ENCODE results near the gene ZNF410. TPM values are rescaled to one million over a fixed set of nuclear protein-coding genes. Genes with fewer than 3 reads are reported as not detected.

ZNF410 gene
- total RNA-seq, 2 experiments from 2014 or later = 54.9 to 56.1 TPM

DNA sequence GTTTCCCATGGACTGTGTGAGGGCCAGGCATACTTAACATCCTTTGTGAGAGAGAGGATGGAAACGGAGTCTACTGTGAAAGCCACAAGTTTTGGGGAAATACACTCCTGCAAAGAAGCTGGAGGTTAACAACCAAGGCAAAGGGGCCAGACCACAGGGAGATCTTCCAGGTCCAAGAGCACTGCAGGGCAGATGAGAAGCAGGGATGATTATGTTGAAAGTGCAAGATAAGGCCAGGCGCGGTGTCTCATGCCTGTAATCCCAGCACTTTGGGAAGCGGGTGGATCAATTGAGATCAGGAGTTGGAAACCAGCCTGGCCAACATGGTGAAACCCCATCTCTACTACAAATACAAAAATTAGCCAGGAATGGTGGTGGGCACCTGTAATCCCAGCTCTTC is 78.6 kb downstream of the ZNF410 start:
- intact Hi-C loops (cut with micrococcal nuclease) = loop anchor here (10.0 kb wide), 1 partner anchor 70 kb away; no protein-coding TSS in a partner anchor
- ATAC-seq (no peak), DNase-seq (no peak)
- TF ChIP-seq, protein P1, sequence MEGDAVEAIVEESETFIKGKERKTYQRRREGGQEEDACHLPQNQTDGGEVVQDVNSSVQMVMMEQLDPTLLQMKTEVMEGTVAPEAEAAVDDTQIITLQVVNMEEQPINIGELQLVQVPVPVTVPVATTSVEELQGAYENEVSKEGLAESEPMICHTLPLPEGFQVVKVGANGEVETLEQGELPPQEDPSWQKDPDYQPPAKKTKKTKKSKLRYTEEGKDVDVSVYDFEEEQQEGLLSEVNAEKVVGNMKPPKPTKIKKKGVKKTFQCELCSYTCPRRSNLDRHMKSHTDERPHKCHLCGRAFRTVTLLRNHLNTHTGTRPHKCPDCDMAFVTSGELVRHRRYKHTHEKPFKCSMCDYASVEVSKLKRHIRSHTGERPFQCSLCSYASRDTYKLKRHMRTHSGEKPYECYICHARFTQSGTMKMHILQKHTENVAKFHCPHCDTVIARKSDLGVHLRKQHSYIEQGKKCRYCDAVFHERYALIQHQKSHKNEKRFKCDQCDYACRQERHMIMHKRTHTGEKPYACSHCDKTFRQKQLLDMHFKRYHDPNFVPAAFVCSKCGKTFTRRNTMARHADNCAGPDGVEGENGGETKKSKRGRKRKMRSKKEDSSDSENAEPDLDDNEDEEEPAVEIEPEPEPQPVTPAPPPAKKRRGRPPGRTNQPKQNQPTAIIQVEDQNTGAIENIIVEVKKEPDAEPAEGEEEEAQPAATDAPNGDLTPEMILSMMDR (IDR thresholded peaks at IDR 0.05) = no peak
- Mint-ChIP-seq H3K4me3 (no peak overlapping the region), H3K4me1 (ENCODE audit: low read depth) (no peaks in the 10 kb centered on the region), H3K27me3 (no peaks in the 10 kb centered on the region), H3K27ac (no peak overlapping the region), H3K9me3 (no peaks in the 10 kb centered on the region), H3K36me3 (ENCODE audit: low read depth) (peaks cover 31% of the 10 kb centered on the region)
- ChIA-PET CTCF (no interaction called here), POLR2A (no interaction called here)

DNA sequence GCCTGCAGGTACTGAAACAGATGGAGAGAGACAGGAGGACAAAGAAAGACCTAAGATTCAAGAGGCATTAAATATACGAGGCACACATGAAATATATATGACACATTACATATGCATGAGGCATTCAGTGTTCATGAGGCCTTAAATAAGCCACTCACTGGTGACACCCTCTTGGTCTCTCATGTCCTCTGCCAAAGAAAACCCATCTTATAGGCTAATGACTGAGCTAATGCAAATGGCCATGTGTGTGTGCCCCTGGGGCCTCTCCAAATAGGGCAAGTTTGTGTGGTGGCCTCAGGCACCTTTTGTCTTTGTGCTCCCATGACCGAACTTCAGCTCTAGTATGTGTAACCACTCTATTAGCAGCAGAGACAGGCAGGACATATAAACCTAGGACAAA is 82.2 kb downstream of the ZNF410 start:
- POLR2A ChIA-PET = no interaction called here
- no peak for ATAC-seq
- no peak for DNase-seq
- TF ChIP-seq, protein P1 (IDR thresholded peaks at IDR 0.05) = no peak
- CTCF ChIA-PET = no interaction called here
- intact Hi-C loops (cut with micrococcal nuclease) = loop anchor here (10.0 kb wide), 1 partner anchor 66 kb away; no protein-coding TSS in a partner anchor
- Mint-ChIP-seq H3K9me3 (no peaks in the 10 kb centered on the region), H3K27ac (no peak overlapping the region), H3K27me3 (no peaks in the 10 kb centered on the region), H3K4me1 (ENCODE audit: low read depth) (no peaks in the 10 kb centered on the region), H3K4me3 (no peak overlapping the region), H3K36me3 (ENCODE audit: low read depth) (peaks cover 16% of the 10 kb centered on the region)

DNA sequence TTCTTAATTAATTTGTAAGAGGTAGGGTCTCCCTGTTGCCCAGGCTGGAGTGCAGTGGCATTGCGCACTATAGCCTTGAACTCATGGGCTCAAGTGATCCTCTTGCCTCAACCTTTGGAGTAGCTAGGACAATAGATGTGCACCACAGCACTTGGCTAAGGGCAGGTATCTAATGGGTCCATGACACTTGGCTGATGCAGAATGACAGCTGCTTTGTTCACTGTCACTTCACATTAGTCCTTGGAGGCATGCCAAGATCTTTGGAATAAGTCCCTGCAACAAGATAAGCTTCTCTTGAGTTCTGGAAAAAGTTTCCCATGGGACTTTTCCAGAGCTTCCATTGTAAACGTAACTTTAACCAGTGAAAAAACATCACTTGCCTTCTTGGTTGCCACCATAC is 86.8 kb downstream of the ZNF410 start:
- POLR2A ChIA-PET = interaction anchor here (0.6 kb wide), 1 partner anchor 11 kb away, joined by 3 read pairs; no protein-coding TSS in a partner anchor
- Mint-ChIP-seq H3K27ac (no peak overlapping the region), H3K9me3 (no peaks in the 10 kb centered on the region), H3K4me1 (ENCODE audit: low read depth) (no peaks in the 10 kb centered on the region), H3K27me3 (no peaks in the 10 kb centered on the region), H3K4me3 (no peak overlapping the region), H3K36me3 (ENCODE audit: low read depth) (peaks cover 13% of the 10 kb centered on the region)
- intact Hi-C loops (cut with micrococcal nuclease) = no loop called here
- no peak for ATAC-seq
- CTCF ChIA-PET = no interaction called here
- TF ChIP-seq, protein P1 (IDR thresholded peaks at IDR 0.05) = no peak
- DNase-seq = no peak

DNA sequence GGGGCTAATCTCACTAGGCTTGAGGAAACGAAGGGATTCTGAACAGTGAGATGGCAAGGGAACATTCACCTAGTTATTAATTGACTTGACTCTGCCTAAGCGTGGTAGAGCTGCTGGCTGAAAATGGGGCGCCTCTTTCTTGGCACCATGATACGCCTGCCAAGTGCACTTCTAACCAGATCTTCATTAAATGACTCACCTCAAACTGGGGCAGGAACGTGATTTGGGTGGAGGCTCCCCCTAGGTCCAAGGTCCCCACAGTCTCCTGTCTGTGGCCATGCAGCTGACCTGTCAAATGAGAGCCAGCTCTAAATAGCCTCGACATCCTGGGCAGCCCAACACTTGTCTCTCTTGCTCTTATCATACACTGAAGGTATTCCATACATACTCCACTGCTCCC is 89.5 kb downstream of the ZNF410 start:
- Mint-ChIP-seq H3K4me1 (ENCODE audit: low read depth) (no peaks in the 10 kb centered on the region), H3K27me3 (no peaks in the 10 kb centered on the region), H3K36me3 (ENCODE audit: low read depth) (peaks cover 5% of the 10 kb centered on the region), H3K4me3 (no peak overlapping the region), H3K9me3 (no peaks in the 10 kb centered on the region), H3K27ac (no peak overlapping the region)
- ATAC-seq = no peak
- ChIA-PET POLR2A (no interaction called here), CTCF (no interaction called here)
- TF ChIP-seq, protein P1 (IDR thresholded peaks at IDR 0.05) = no peak
- intact Hi-C loops (cut with micrococcal nuclease) = no loop called here
- no peak for DNase-seq

DNA sequence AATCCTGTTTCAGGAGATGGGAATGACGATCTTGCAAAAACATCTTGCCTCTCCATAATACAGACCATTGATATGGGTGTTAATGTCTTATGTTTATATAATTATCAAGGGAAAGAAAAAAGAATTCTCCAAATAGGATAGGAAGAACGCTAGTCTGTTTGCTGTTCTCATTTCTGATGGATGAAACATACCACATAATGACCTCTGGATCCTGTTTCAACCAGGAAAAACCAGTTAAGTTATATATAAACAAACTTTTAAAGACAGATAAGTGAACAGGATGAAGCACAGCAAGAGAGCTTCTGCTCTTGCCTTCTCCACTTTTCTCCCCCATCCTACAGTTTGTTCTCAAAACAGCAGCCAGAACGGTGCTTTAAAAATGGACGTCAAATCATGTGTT is 91.2 kb downstream of the ZNF410 start:
- TF ChIP-seq, protein P1 (IDR thresholded peaks at IDR 0.05) = no peak
- H3K4me3 Mint-ChIP-seq = no peak overlapping the region
- no peaks in the 10 kb centered on the region for H3K9me3 Mint-ChIP-seq
- ChIA-PET POLR2A (no interaction called here), CTCF (no interaction called here)
- ATAC-seq (no peak), DNase-seq (no peak)
- no peaks in the 10 kb centered on the region for H3K4me1 Mint-ChIP-seq (ENCODE audit: low read depth)
- no peaks in the 10 kb centered on the region for H3K27me3 Mint-ChIP-seq
- intact Hi-C loops (cut with micrococcal nuclease) = no loop called here
- no peak overlapping the region for H3K27ac Mint-ChIP-seq
- H3K36me3 Mint-ChIP-seq (ENCODE audit: low read depth) = peaks cover 5% of the 10 kb centered on the region

Other genes with a start within 250 kb of the ZNF410 start
- 1 to 10 TPM; 4.8 to 5.9 TPM for gene DNAL1, start 241.9 kb upstream of the ZNF410 start, total RNA-seq
- 10 to 100 TPM; 22.9 to 24.1 TPM for gene PNMA1, start 172.5 kb upstream of the ZNF410 start, total RNA-seq
- gene PTGR2, start 35.0 kb upstream of the ZNF410 start, total RNA-seq = 10 to 100 TPM; 10.6 to 11.0 TPM
- gene FAM161B, start 63.2 kb downstream of the ZNF410 start, total RNA-seq = 1 to 10 TPM; 1.0 to 1.3 TPM
- 10 to 100 TPM; 20.2 to 23.2 TPM for gene COQ6, start 63.4 kb downstream of the ZNF410 start, total RNA-seq
- gene ENTPD5, start 132.4 kb downstream of the ZNF410 start, total RNA-seq = 10 to 100 TPM; 11.9 to 13.9 TPM
- gene BBOF1, start 132.5 kb downstream of the ZNF410 start, total RNA-seq = 1 to 10 TPM; 1.2 TPM
- 10 to 100 TPM; 10.8 to 11.8 TPM for gene ALDH6A1, start 197.6 kb downstream of the ZNF410 start, total RNA-seq
- gene LIN52, start 198.1 kb downstream of the ZNF410 start, total RNA-seq = 10 to 100 TPM; 10.1 to 10.3 TPM